Measurements from ENCODE around the gene ZNF414.

GRCh38 chr19:8486661-8487136 is 27.3 kb downstream of the ZNF414 start:
- TF ChIP-seq CTCF (optimal IDR thresholded peaks at IDR 0.05 in 1 of 3, IDR thresholded peaks at IDR 0.05 in 1 of 3, conservative IDR thresholded peaks at IDR 0.05 in 1 of 3; ENCODE audit: extremely low read depth in 1 of 3, insufficient read depth in 2 of 3, low read length in 3 of 3), result no peak
- no peak for TF ChIP-seq EZH2 (IDR thresholded peaks at IDR 0.05; ENCODE audit: low read length)
